Muscle of back (tissue), 11 donors: ENCODE results near the gene FAT1. TPM values are rescaled to one million over a fixed set of nuclear protein-coding genes. Genes with fewer than 3 reads are reported as not detected.

ENCODE experiments used
- DNase-seq, 3 donors: peaks; one replicate each; pipeline versions ENCODE4 v3.0.0 to v3.0.0-alpha.2; 2013
- polyA plus RNA-seq, 10 donors: library from polyadenylated mRNA; unstranded; fragments of 120-200 nt; gene quantifications; one replicate each; pipeline ENCODE4 v1.2.1, GENCODE V29; 2013; ENCODE audit not compliant: insufficient read length in 10 of 10

The FAT1 gene
- polyA plus RNA-seq, 10 donors, result 70.6 to 132 (median 103) TPM

- DNase-seq, result peak; percentile 74 to 95 (median 88)
Observed at GRCh38 chr4:186726426-186727168, 2.9 kb upstream of the FAT1 start.

- DNase-seq, result peak; percentile 84 to 93 (median 89)
Observed at GRCh38 chr4:186725469-186726425, 2.1 kb upstream of the FAT1 start.

GRCh38 chr4:186724864-186725468, 1.3 kb upstream of the FAT1 start:
- DNase-seq, result peak in 2 of 3 donors; percentile 28 to 74

GRCh38 chr4:186724058-186724863, 605 bp upstream of the FAT1 start:
- DNase-seq, result peak; percentile 51 to 86 (median 75)

- no peak for DNase-seq
Observed at GRCh38 chr4:186722796-186723291, 812 bp downstream of the FAT1 start.

GRCh38 chr4:186719925-186720694, 3.5 kb downstream of the FAT1 start:
- no peak for DNase-seq

- DNase-seq, result no peak
Observed at GRCh38 chr4:186717556-186717955, 6.1 kb downstream of the FAT1 start.

- DNase-seq, result no peak
Observed at GRCh38 chr4:186715077-186715476, 8.6 kb downstream of the FAT1 start.

- DNase-seq, result no peak
Observed at GRCh38 chr4:186714006-186714675, 9.5 kb downstream of the FAT1 start.

- DNase-seq, result no peak
Observed at GRCh38 chr4:186712690-186713089, 11.0 kb downstream of the FAT1 start.

- no peak for DNase-seq
Observed at GRCh38 chr4:186710521-186711119, 13.0 kb downstream of the FAT1 start.

- DNase-seq, result peak in 1 of 3 donors; percentile 46
Observed at GRCh38 chr4:186709517-186709916, 14.1 kb downstream of the FAT1 start.

GRCh38 chr4:186708554-186708953, 15.1 kb downstream of the FAT1 start:
- no peak for DNase-seq

GRCh38 chr4:186707996-186708395, 15.7 kb downstream of the FAT1 start:
- DNase-seq, result no peak

- DNase-seq, result no peak
Observed at GRCh38 chr4:186707574-186707973, 16.1 kb downstream of the FAT1 start.

- DNase-seq, result no peak
Observed at GRCh38 chr4:186704057-186704456, 19.6 kb downstream of the FAT1 start.

GRCh38 chr4:186703510-186703909, 20.1 kb downstream of the FAT1 start:
- no peak for DNase-seq

GRCh38 chr4:186702940-186703339, 20.7 kb downstream of the FAT1 start:
- DNase-seq, result no peak

- DNase-seq, result no peak
Observed at GRCh38 chr4:186702297-186702696, 21.4 kb downstream of the FAT1 start.
